AG04449 (cell line): ENCODE data around the gene ITGA6.

Experiments used
- CTCF ChIA-PET: fragments of 350-600 bp; formaldehyde crosslinking; extraction: SDS; loops from one replicate; lab custom pipeline; 2021; ENCODE audit warnings: antibody characterized with exemption; lab: Yijun Ruan, JAX
- POLR2A ChIA-PET: fragments of 400-600, 350-600 bp; formaldehyde crosslinking; extraction: SDS; loops from one replicate; lab custom pipeline; 2020; ENCODE audit warnings: antibody characterized with exemption, inconsistent platforms; lab: Yijun Ruan, JAX
- DNase-seq: peaks from one replicate; pipeline ENCODE4 v3.0.0-alpha.2; 2010; ENCODE audit warnings: low read depth, low spot score
- H3K4me3 ChIP-seq: 2 replicates; pipeline ENCODE4 v1.5.1; 2011; ENCODE audit warnings: low read depth, mild to moderate bottlenecking, control low read depth, low read length
- TF ChIP-seq, protein P1 (sequence below): IDR thresholded peaks from one replicate; pipeline ENCODE4 v1.5.1; 2011; ENCODE audit warnings: mild to moderate bottlenecking, moderate library complexity, low read length, control low read depth, inconsistent platforms; ENCODE audit not compliant: insufficient read depth; ENCODE audit errors: missing control alignments

ITGA6 gene

GRCh38 chr2:172480301-172481218 is 53.2 kb downstream of the ITGA6 start:
- CTCF ChIA-PET, result interaction anchor here (4.8 to 22.2 kb wide), 2 partner anchors 12 to 17 kb away, joined by 28 to 229 read pairs; no protein-coding TSS in a partner anchor
- TF ChIP-seq, protein P1, sequence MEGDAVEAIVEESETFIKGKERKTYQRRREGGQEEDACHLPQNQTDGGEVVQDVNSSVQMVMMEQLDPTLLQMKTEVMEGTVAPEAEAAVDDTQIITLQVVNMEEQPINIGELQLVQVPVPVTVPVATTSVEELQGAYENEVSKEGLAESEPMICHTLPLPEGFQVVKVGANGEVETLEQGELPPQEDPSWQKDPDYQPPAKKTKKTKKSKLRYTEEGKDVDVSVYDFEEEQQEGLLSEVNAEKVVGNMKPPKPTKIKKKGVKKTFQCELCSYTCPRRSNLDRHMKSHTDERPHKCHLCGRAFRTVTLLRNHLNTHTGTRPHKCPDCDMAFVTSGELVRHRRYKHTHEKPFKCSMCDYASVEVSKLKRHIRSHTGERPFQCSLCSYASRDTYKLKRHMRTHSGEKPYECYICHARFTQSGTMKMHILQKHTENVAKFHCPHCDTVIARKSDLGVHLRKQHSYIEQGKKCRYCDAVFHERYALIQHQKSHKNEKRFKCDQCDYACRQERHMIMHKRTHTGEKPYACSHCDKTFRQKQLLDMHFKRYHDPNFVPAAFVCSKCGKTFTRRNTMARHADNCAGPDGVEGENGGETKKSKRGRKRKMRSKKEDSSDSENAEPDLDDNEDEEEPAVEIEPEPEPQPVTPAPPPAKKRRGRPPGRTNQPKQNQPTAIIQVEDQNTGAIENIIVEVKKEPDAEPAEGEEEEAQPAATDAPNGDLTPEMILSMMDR, result no peak
- POLR2A ChIA-PET, result no interaction called here
- DNase-seq, result no peak
- no peak overlapping the region for H3K4me3 ChIP-seq

DNA sequence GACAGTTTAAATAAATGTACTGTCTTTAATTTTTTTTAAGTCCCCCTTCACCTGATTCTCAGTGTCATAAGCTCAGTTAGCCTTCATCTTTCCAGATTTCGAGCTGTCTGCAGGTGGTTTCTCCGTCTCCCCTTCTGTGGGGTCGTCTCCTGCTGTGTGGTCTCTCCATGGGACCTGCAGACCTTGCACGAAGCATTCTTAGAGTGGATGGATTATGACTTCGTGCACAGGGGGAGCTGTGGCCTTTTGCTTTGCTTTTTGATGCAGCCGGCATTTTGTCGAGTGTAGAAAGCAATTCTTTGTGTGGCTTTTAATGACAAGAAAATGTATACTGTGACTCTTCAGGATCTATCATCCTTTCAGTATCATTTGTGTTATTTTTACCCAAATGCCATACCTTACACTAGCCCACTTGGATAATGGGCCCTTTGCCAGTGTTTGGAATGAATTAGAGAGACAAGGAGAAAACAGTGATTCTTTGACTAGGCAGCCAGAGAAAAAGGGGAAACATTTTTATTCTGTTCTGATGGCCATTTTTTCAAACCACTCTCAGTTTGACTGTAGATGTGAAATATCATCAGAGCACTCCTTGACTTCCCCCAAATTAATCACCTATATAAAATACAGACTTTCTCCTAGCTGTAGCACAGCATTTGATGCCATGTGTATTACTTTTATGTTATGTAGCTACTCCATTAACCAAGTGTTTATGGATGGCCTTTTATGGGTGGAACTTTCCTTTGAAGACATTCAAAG is 54.3 kb downstream of the ITGA6 start:
- POLR2A ChIA-PET, result interaction anchor here (0.5 kb wide), 1 partner anchor 306 kb away, joined by 5 read pairs; no protein-coding TSS in a partner anchor
- DNase-seq, result no peak
- TF ChIP-seq, protein P1, result no peak
- CTCF ChIA-PET, result interaction anchor here (0.9 to 22.2 kb wide), 7 partner anchors 9 to 369 kb away, joined by 3 to 229 read pairs (median 5); no protein-coding TSS in a partner anchor
- H3K4me3 ChIP-seq, result no peak overlapping the region

DNA sequence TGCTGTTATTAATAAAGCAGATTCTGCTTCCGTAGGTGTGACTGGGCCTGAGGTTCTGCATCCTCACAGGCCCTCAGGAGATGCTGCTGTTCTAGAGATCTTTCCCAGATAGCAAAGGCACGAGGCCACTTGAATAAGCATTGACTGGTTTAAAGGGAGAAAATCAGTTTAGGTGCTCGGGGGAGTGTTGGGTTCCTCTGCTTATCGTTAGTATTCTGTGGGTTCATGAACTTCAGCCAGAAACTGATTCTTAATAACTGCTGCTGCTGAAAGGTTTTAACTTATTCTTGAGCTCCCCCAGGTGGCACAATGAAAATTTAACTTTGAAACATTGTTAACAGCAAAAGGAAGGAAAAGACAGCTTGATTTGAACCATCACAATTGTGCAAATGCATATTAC is 56.9 kb downstream of the ITGA6 start:
- TF ChIP-seq, protein P1, result no peak
- no peak overlapping the region for H3K4me3 ChIP-seq
- DNase-seq, result no peak
- ChIA-PET POLR2A (no interaction called here), CTCF (interaction anchor here (0.8 to 22.2 kb wide), 14 partner anchors 8 to 909 kb away, joined by 3 to 229 read pairs (median 8); no protein-coding TSS in a partner anchor)

GRCh38 chr2:172484706-172485105 is 57.3 kb downstream of the ITGA6 start:
- ChIA-PET CTCF (interaction anchor here (0.8 to 22.2 kb wide), 14 partner anchors 8 to 910 kb away, joined by 3 to 229 read pairs (median 8); no protein-coding TSS in a partner anchor), POLR2A (no interaction called here)
- H3K4me3 ChIP-seq, result no peak overlapping the region
- TF ChIP-seq, protein P1, result no peak
- no peak for DNase-seq

GRCh38 chr2:172488556-172488955 is 61.2 kb downstream of the ITGA6 start:
- TF ChIP-seq, protein P1, result no peak
- CTCF ChIA-PET, result interaction anchor here (1.4 to 22.2 kb wide), 2 partner anchors 25 to 316 kb away, joined by 5 to 229 read pairs; no protein-coding TSS in a partner anchor
- no peak for DNase-seq
- POLR2A ChIA-PET, result no interaction called here
- H3K4me3 ChIP-seq, result no peak overlapping the region
